ENCODE measurements around the gene RASIP1.
"Not testable (repeated sequence)": the region's sequence is repeated elsewhere in the genome, so short reads cannot be mapped to it uniquely, and the experiment has no call there.

The RASIP1 gene

DNA sequence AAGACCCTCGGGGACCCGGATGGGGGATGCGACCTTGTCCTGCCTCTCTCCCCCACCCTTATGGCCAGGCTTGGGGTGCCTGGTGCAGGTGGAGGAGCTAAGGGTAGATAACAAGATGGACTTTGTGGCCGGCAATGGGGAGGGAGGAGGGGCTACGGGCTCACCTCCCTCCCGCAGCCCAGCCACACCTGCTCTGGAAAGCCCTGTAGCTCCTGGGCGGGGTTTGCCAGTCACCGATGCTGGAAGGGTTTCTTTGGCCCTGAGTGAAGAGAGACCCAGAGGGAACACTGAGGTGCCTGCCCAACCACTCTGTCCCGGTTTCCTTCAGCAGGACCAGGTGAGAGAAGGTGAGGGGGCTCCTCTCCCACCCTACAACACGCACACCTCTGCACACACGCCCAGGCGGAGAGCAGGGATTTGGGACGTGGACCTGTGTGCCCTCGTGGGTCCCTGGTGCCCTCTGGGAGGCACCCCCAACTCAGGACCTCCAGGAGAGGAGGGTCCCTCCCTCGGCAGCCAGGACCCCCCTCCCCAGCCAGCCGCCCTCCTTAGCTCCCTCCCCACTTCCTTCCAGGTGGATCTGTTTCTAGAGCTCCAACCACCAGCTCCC, 44.6 kb downstream of the RASIP1 start, which contains the start of gene FUT2:
FUT2 (plus strand) TSS at position 229 of the 610 bp plus-strand sequence. CDS start 6,986 bp downstream, outside the sequence.
- H3K27me3 ChIP-seq (replicated peaks; ENCODE audit: control insufficient read depth, insufficient read depth, low read length): no peaks in the 10 kb centered on the region
- TF ChIP-seq, protein P1, sequence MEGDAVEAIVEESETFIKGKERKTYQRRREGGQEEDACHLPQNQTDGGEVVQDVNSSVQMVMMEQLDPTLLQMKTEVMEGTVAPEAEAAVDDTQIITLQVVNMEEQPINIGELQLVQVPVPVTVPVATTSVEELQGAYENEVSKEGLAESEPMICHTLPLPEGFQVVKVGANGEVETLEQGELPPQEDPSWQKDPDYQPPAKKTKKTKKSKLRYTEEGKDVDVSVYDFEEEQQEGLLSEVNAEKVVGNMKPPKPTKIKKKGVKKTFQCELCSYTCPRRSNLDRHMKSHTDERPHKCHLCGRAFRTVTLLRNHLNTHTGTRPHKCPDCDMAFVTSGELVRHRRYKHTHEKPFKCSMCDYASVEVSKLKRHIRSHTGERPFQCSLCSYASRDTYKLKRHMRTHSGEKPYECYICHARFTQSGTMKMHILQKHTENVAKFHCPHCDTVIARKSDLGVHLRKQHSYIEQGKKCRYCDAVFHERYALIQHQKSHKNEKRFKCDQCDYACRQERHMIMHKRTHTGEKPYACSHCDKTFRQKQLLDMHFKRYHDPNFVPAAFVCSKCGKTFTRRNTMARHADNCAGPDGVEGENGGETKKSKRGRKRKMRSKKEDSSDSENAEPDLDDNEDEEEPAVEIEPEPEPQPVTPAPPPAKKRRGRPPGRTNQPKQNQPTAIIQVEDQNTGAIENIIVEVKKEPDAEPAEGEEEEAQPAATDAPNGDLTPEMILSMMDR (IDR thresholded peaks at IDR 0.05; ENCODE audit: insufficient read depth, low read length, poor library complexity, severe bottlenecking): no peak
- no peak for DNase-seq (ENCODE audit: extremely low read depth, insufficient read length)
- H3K36me3 ChIP-seq (ENCODE audit: control insufficient read depth, insufficient read depth, low read length): no peaks in the 10 kb centered on the region
- no peak within 1 kb of the TSS for H3K4me3 ChIP-seq (replicated peaks; ENCODE audit: low read depth, low read length)

DNA sequence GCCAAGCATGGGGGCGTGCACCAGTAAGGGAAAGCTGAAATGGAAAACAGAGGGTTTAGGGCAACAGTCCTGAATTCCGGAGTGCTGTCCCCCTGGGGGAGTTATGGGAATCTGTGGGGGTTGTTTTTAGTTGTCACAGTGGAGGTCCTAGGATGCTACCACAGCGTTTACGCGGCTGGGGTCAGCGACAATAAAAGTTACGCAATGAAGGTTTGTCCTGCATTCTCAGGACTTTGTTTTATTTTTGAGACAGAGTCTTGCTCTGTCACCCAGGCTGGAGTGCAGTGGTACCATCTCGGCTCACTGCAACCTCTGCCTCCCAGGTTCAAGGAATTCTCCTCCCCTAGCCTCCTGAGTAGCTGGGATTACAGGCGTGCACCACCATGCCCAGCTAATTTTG, 46.8 kb downstream of the RASIP1 start:
- H3K4me3 ChIP-seq (replicated peaks; ENCODE audit: low read depth, low read length); H3K27me3 ChIP-seq (replicated peaks; ENCODE audit: control insufficient read depth, insufficient read depth, low read length); H3K36me3 ChIP-seq (ENCODE audit: control insufficient read depth, insufficient read depth, low read length); DNase-seq (ENCODE audit: extremely low read depth, insufficient read length): not testable (repeated sequence)

DNA sequence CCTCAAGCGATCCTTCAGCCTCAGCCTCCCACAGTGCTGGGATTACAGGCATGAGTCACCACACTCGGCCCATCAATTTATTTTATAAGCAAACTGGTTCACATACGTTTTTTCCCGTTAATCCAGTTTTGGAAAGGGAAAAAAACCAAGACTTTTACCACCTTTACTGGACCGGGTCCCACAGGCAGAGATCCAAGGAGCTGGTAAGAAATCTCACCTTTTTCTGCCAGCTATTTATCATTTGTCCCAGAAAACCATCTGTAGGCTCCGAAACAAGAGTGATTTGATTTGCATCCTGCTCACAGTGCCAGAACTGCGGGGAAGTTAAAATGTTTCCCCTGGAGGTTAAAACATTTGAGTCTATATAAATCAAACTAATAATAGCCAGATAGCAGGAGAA, 51.0 kb downstream of the RASIP1 start:
- Histone ChIP-seq H3K27me3 (replicated peaks; ENCODE audit: control insufficient read depth, insufficient read depth, low read length) (no peaks in the 10 kb centered on the region), H3K36me3 (ENCODE audit: control insufficient read depth, insufficient read depth, low read length) (no peaks in the 10 kb centered on the region), H3K4me3 (replicated peaks; ENCODE audit: low read depth, low read length) (no peak overlapping the region)
- TF ChIP-seq, protein P1 (IDR thresholded peaks at IDR 0.05; ENCODE audit: insufficient read depth, low read length, poor library complexity, severe bottlenecking): no peak
- no peak for DNase-seq (ENCODE audit: extremely low read depth, insufficient read length)

DNA sequence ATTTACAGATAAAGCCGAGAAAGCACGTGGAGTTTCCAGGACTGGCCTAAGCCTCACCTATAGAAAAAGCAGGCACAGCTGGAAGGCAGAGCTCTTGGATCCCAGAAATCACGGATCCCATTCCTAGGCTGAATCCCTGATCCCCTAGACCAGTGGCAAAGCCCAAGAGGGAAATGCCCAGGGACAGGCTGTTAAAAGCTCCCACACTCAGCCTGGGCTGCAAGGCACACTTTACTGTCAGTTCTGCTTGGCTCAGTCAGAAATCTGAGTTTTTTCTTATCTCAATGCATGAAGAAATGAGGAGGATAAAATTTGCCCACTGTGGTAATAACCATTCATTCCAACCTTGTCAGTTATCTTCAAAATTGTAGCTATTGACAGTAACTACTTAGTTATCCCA, 52.6 kb downstream of the RASIP1 start:
- H3K36me3 ChIP-seq (ENCODE audit: control insufficient read depth, insufficient read depth, low read length): no peaks in the 10 kb centered on the region
- TF ChIP-seq, protein P1 (IDR thresholded peaks at IDR 0.05; ENCODE audit: insufficient read depth, low read length, poor library complexity, severe bottlenecking): no peak
- H3K4me3 ChIP-seq (replicated peaks; ENCODE audit: low read depth, low read length): no peak overlapping the region
- DNase-seq (ENCODE audit: extremely low read depth, insufficient read length): no peak
- H3K27me3 ChIP-seq (replicated peaks; ENCODE audit: control insufficient read depth, insufficient read depth, low read length): no peaks in the 10 kb centered on the region

DNA sequence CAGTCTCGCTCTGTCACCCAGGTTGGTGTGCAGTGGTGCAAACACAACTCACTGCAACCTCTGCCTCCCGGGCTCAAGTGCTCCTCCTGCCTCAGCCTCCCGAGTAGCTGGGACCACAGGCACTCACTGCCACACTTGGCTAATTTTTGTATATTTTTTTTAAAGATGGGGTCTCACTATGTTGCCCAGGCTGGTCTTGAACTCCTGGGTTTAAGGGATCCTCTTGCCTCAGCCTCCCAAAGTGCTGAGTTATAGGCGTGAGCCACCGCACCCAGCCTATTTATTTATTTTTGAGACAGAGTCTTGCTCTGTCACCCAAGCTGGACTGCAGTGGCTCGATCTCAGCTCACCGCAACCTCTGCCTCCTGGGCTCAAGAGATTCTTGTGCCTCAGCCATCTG, 53.8 kb downstream of the RASIP1 start:
- not testable (repeated sequence) for H3K27me3 ChIP-seq (replicated peaks; ENCODE audit: control insufficient read depth, insufficient read depth, low read length); DNase-seq (ENCODE audit: extremely low read depth, insufficient read length); H3K4me3 ChIP-seq (replicated peaks; ENCODE audit: low read depth, low read length); H3K36me3 ChIP-seq (ENCODE audit: control insufficient read depth, insufficient read depth, low read length)

DNA sequence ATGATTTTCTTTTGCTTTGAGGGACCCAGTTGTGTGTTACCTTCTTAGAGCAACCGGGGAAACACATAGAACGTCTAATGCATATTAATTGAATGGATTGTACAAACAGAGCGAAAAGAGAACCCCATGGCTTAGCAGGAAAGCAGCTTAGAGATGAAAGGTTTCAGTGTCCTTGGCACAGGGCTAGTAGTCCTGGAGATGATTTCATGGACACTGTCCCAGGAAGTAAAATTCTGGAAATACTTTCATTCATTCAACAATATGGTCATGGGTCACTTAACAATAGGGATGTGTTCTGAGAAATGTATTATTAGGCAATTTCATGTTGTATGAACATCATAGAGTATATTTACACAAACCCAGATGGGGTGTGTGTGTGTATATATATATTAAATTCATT, 54.3 kb downstream of the RASIP1 start:
- Histone ChIP-seq H3K36me3 (ENCODE audit: control insufficient read depth, insufficient read depth, low read length) (no peaks in the 10 kb centered on the region), H3K27me3 (replicated peaks; ENCODE audit: control insufficient read depth, insufficient read depth, low read length) (no peaks in the 10 kb centered on the region), H3K4me3 (replicated peaks; ENCODE audit: low read depth, low read length) (no peak overlapping the region)
- TF ChIP-seq, protein P1 (IDR thresholded peaks at IDR 0.05; ENCODE audit: insufficient read depth, low read length, poor library complexity, severe bottlenecking): no peak
- DNase-seq (ENCODE audit: extremely low read depth, insufficient read length): no peak

DNA sequence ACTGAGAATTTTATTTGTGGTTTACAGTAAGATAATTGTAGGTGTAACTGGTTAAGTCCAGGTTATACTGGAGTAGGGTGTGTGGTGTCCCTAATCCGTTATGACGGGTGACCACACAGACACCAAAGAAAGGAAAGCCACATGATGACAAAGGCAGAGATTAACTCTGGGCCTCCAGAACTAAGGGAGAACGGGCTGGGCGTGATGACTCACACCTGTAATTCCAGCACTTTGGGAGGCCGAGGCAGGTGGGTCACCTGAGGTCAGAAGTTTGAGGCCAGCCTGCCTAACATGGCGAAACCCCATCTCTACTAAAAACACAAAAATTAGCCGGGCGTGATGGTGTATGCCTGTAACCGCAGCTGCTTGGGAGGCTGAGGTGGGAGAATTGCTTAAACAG, 54.8 kb downstream of the RASIP1 start:
- Histone ChIP-seq H3K36me3 (ENCODE audit: control insufficient read depth, insufficient read depth, low read length) (no peaks in the 10 kb centered on the region), H3K27me3 (replicated peaks; ENCODE audit: control insufficient read depth, insufficient read depth, low read length) (no peaks in the 10 kb centered on the region), H3K4me3 (replicated peaks; ENCODE audit: low read depth, low read length) (no peak overlapping the region)
- TF ChIP-seq, protein P1 (IDR thresholded peaks at IDR 0.05; ENCODE audit: insufficient read depth, low read length, poor library complexity, severe bottlenecking): no peak
- no peak for DNase-seq (ENCODE audit: extremely low read depth, insufficient read length)

Data from GM06990 (cell line).